Stimulated activated CD4-positive, alpha-beta T cell treated with anti-CD3 and anti-CD28 coated beads, Interleukin-1b, Interleukin-23, amount 100 ng/mL, for 24 hours (primary cell): Measurements from ENCODE around the gene UBE2D3.
A peak's percentile ranks its signal among the peaks of the same experiment; 100 is the strongest.
"Not testable (repeated sequence)": the region's sequence is repeated elsewhere in the genome, so short reads cannot be mapped to it uniquely, and the experiment has no call there.

Experiments
- DNase-seq, 4 experiments: peaks; one replicate each; pipeline ENCODE4 v3.0.0-alpha.2; 2020; ENCODE audit warnings: low read depth in 4 of 4, low spot score in 1 of 4

The UBE2D3 gene

GRCh38 chr4:102826890-102827673, at the start of gene UBE2D3:
UBE2D3 (minus strand) TSS chr4:102827551; CDS start chr4:102826508, 1,043 bp downstream.
- peak; percentile 88 to 92 (median 88) for DNase-seq

GRCh38 chr4:102871772-102872171, 44.4 kb upstream of the UBE2D3 start:
- no peak for DNase-seq

- DNase-seq = peak in 1 of 4 experiments; percentile 7
These were observed 42.3 kb upstream of the UBE2D3 start for GRCh38 chr4:102869569-102870197.

- DNase-seq = peak; percentile 71 to 89 (median 79)
These were observed 41.6 kb upstream of the UBE2D3 start, which contains the start of gene CISD2 for GRCh38 chr4:102868781-102869568. CISD2 (plus strand) TSS chr4:102868992; CDS start chr4:102869085, 93 bp downstream.

- DNase-seq = peak in 3 of 4 experiments; percentile 1 to 25 (median 3)
These were observed 40.9 kb upstream of the UBE2D3 start for GRCh38 chr4:102868153-102868780.

GRCh38 chr4:102867278-102868152, 40.2 kb upstream of the UBE2D3 start:
- no peak for DNase-seq

- DNase-seq = not testable (repeated sequence)
These were observed 38.0 kb upstream of the UBE2D3 start for GRCh38 chr4:102865327-102865726.

GRCh38 chr4:102862747-102863146, 35.4 kb upstream of the UBE2D3 start:
- DNase-seq = no peak

GRCh38 chr4:102862016-102862415, 34.7 kb upstream of the UBE2D3 start:
- no peak for DNase-seq

GRCh38 chr4:102860611-102861324, 33.4 kb upstream of the UBE2D3 start:
- DNase-seq = no peak

GRCh38 chr4:102858828-102859464, 31.6 kb upstream of the UBE2D3 start:
- DNase-seq = no peak

- no peak for DNase-seq
These were observed 23.0 kb upstream of the UBE2D3 start for GRCh38 chr4:102850370-102850769.

GRCh38 chr4:102849579-102850104, 22.3 kb upstream of the UBE2D3 start:
- DNase-seq = no peak

GRCh38 chr4:102847687-102848086, 20.3 kb upstream of the UBE2D3 start:
- no peak for DNase-seq

- DNase-seq = no peak
These were observed 16.6 kb upstream of the UBE2D3 start for GRCh38 chr4:102843938-102844337.

GRCh38 chr4:102843273-102843672, 15.9 kb upstream of the UBE2D3 start:
- DNase-seq = no peak

GRCh38 chr4:102842367-102842766, 15.0 kb upstream of the UBE2D3 start:
- no peak for DNase-seq

GRCh38 chr4:102836596-102836995, 9.2 kb upstream of the UBE2D3 start:
- DNase-seq = no peak

GRCh38 chr4:102832667-102833066, 5.3 kb upstream of the UBE2D3 start:
- no peak for DNase-seq
